Measurements from ENCODE around the gene FSTL1.

Gene FSTL1

GRCh38 chr3:120420360-120420759 is 30.4 kb downstream of the FSTL1 start:
- Histone ChIP-seq H3K4me1 (ENCODE audit: control insufficient read depth, insufficient read depth, low read length, poor library complexity, severe bottlenecking) (no peaks in the 10 kb centered on the region), H3K9me3 (ENCODE audit: control insufficient read depth, low read length) (no peaks in the 10 kb centered on the region), H3K36me3 (ENCODE audit: control insufficient read depth, insufficient read depth, low read length) (no peaks in the 10 kb centered on the region), H3K27me3 (replicated peaks; ENCODE audit: control insufficient read depth, insufficient read depth, low read length, poor library complexity, severe bottlenecking) (no peaks in the 10 kb centered on the region), H3K27ac (ENCODE audit: insufficient read depth, low read length, poor library complexity, severe bottlenecking) (no peak overlapping the region), H3K4me3 (ENCODE audit: insufficient read depth, low read depth, low read length, poor library complexity, severe bottlenecking) (no peak overlapping the region)
- no peak for DNase-seq

- Histone ChIP-seq H3K27me3 (replicated peaks; ENCODE audit: control insufficient read depth, insufficient read depth, low read length, poor library complexity, severe bottlenecking) (no peaks in the 10 kb centered on the region), H3K4me3 (ENCODE audit: insufficient read depth, low read depth, low read length, poor library complexity, severe bottlenecking) (no peak overlapping the region), H3K4me1 (ENCODE audit: control insufficient read depth, insufficient read depth, low read length, poor library complexity, severe bottlenecking) (no peaks in the 10 kb centered on the region), H3K36me3 (ENCODE audit: control insufficient read depth, insufficient read depth, low read length) (no peaks in the 10 kb centered on the region), H3K27ac (ENCODE audit: insufficient read depth, low read length, poor library complexity, severe bottlenecking) (no peak overlapping the region), H3K9me3 (ENCODE audit: control insufficient read depth, low read length) (no peaks in the 10 kb centered on the region)
- no peak for DNase-seq
Measured at GRCh38 chr3:120419797-120420196, 31.0 kb downstream of the FSTL1 start.

GRCh38 chr3:120418866-120419490 is 31.8 kb downstream of the FSTL1 start:
- Histone ChIP-seq H3K4me1 (ENCODE audit: control insufficient read depth, insufficient read depth, low read length, poor library complexity, severe bottlenecking) (no peaks in the 10 kb centered on the region), H3K9me3 (ENCODE audit: control insufficient read depth, low read length) (no peaks in the 10 kb centered on the region), H3K4me3 (ENCODE audit: insufficient read depth, low read depth, low read length, poor library complexity, severe bottlenecking) (no peak overlapping the region), H3K27ac (ENCODE audit: insufficient read depth, low read length, poor library complexity, severe bottlenecking) (no peak overlapping the region), H3K36me3 (ENCODE audit: control insufficient read depth, insufficient read depth, low read length) (no peaks in the 10 kb centered on the region), H3K27me3 (replicated peaks; ENCODE audit: control insufficient read depth, insufficient read depth, low read length, poor library complexity, severe bottlenecking) (no peaks in the 10 kb centered on the region)
- no peak for DNase-seq

- Histone ChIP-seq H3K36me3 (ENCODE audit: control insufficient read depth, insufficient read depth, low read length) (no peaks in the 10 kb centered on the region), H3K9me3 (ENCODE audit: control insufficient read depth, low read length) (no peaks in the 10 kb centered on the region), H3K4me3 (ENCODE audit: insufficient read depth, low read depth, low read length, poor library complexity, severe bottlenecking) (no peak overlapping the region), H3K27me3 (replicated peaks; ENCODE audit: control insufficient read depth, insufficient read depth, low read length, poor library complexity, severe bottlenecking) (no peaks in the 10 kb centered on the region), H3K4me1 (ENCODE audit: control insufficient read depth, insufficient read depth, low read length, poor library complexity, severe bottlenecking) (no peaks in the 10 kb centered on the region), H3K27ac (ENCODE audit: insufficient read depth, low read length, poor library complexity, severe bottlenecking) (no peak overlapping the region)
- DNase-seq, result no peak
Measured at GRCh38 chr3:120418446-120418845, 32.3 kb downstream of the FSTL1 start.

GRCh38 chr3:120417272-120417911 is 33.4 kb downstream of the FSTL1 start:
- Histone ChIP-seq H3K27ac (ENCODE audit: insufficient read depth, low read length, poor library complexity, severe bottlenecking) (no peak overlapping the region), H3K27me3 (replicated peaks; ENCODE audit: control insufficient read depth, insufficient read depth, low read length, poor library complexity, severe bottlenecking) (no peaks in the 10 kb centered on the region), H3K9me3 (ENCODE audit: control insufficient read depth, low read length) (no peaks in the 10 kb centered on the region), H3K36me3 (ENCODE audit: control insufficient read depth, insufficient read depth, low read length) (no peaks in the 10 kb centered on the region), H3K4me1 (ENCODE audit: control insufficient read depth, insufficient read depth, low read length, poor library complexity, severe bottlenecking) (no peaks in the 10 kb centered on the region), H3K4me3 (ENCODE audit: insufficient read depth, low read depth, low read length, poor library complexity, severe bottlenecking) (peak overlapping the region; percentile 52)
- DNase-seq, result peak; percentile 54 to 69 (median 65)

- H3K27ac ChIP-seq (ENCODE audit: insufficient read depth, low read length, poor library complexity, severe bottlenecking), result no peak overlapping the region
Measured at GRCh38 chr3:120416868-120417267, 33.9 kb downstream of the FSTL1 start.

GRCh38 chr3:120415756-120416155 is 35.0 kb downstream of the FSTL1 start:
- Histone ChIP-seq H3K9me3 (ENCODE audit: control insufficient read depth, low read length) (no peaks in the 10 kb centered on the region), H3K4me3 (ENCODE audit: insufficient read depth, low read depth, low read length, poor library complexity, severe bottlenecking) (no peak overlapping the region), H3K36me3 (ENCODE audit: control insufficient read depth, insufficient read depth, low read length) (no peaks in the 10 kb centered on the region), H3K27me3 (replicated peaks; ENCODE audit: control insufficient read depth, insufficient read depth, low read length, poor library complexity, severe bottlenecking) (no peaks in the 10 kb centered on the region), H3K27ac (ENCODE audit: insufficient read depth, low read length, poor library complexity, severe bottlenecking) (no peak overlapping the region), H3K4me1 (ENCODE audit: control insufficient read depth, insufficient read depth, low read length, poor library complexity, severe bottlenecking) (no peaks in the 10 kb centered on the region)
- no peak for DNase-seq

More at GRCh38 chr3:120416868-120417267, 33.9 kb downstream of the FSTL1 start:
- Histone ChIP-seq H3K4me3 (ENCODE audit: insufficient read depth, low read depth, low read length, poor library complexity, severe bottlenecking) (peak overlapping the region; percentile 52), H3K27me3 (replicated peaks; ENCODE audit: control insufficient read depth, insufficient read depth, low read length, poor library complexity, severe bottlenecking) (no peaks in the 10 kb centered on the region), H3K9me3 (ENCODE audit: control insufficient read depth, low read length) (no peaks in the 10 kb centered on the region), H3K36me3 (ENCODE audit: control insufficient read depth, insufficient read depth, low read length) (no peaks in the 10 kb centered on the region), H3K4me1 (ENCODE audit: control insufficient read depth, insufficient read depth, low read length, poor library complexity, severe bottlenecking) (no peaks in the 10 kb centered on the region)
- DNase-seq, result no peak

- H3K27me3 ChIP-seq (replicated peaks; ENCODE audit: control insufficient read depth, insufficient read depth, low read length, poor library complexity, severe bottlenecking), result no peaks in the 10 kb centered on the region
- H3K9me3 ChIP-seq (ENCODE audit: control insufficient read depth, low read length), result no peaks in the 10 kb centered on the region
- H3K36me3 ChIP-seq (ENCODE audit: control insufficient read depth, insufficient read depth, low read length), result no peaks in the 10 kb centered on the region
- no peaks in the 10 kb centered on the region for H3K4me1 ChIP-seq (ENCODE audit: control insufficient read depth, insufficient read depth, low read length, poor library complexity, severe bottlenecking)
- no peak overlapping the region for H3K4me3 ChIP-seq (ENCODE audit: insufficient read depth, low read depth, low read length, poor library complexity, severe bottlenecking)
- no peak for DNase-seq
- H3K27ac ChIP-seq (ENCODE audit: insufficient read depth, low read length, poor library complexity, severe bottlenecking), result no peak overlapping the region
Measured at GRCh38 chr3:120410541-120410940, 40.3 kb downstream of the FSTL1 start.

GRCh38 chr3:120410116-120410515 is 40.7 kb downstream of the FSTL1 start:
- Histone ChIP-seq H3K9me3 (ENCODE audit: control insufficient read depth, low read length) (no peaks in the 10 kb centered on the region), H3K4me1 (ENCODE audit: control insufficient read depth, insufficient read depth, low read length, poor library complexity, severe bottlenecking) (no peaks in the 10 kb centered on the region), H3K36me3 (ENCODE audit: control insufficient read depth, insufficient read depth, low read length) (no peaks in the 10 kb centered on the region), H3K4me3 (ENCODE audit: insufficient read depth, low read depth, low read length, poor library complexity, severe bottlenecking) (no peak overlapping the region), H3K27ac (ENCODE audit: insufficient read depth, low read length, poor library complexity, severe bottlenecking) (no peak overlapping the region), H3K27me3 (replicated peaks; ENCODE audit: control insufficient read depth, insufficient read depth, low read length, poor library complexity, severe bottlenecking) (no peaks in the 10 kb centered on the region)
- no peak for DNase-seq

GRCh38 chr3:120407508-120408287 is 43.1 kb downstream of the FSTL1 start:
- Histone ChIP-seq H3K27me3 (replicated peaks; ENCODE audit: control insufficient read depth, insufficient read depth, low read length, poor library complexity, severe bottlenecking) (no peaks in the 10 kb centered on the region), H3K36me3 (ENCODE audit: control insufficient read depth, insufficient read depth, low read length) (no peaks in the 10 kb centered on the region), H3K27ac (ENCODE audit: insufficient read depth, low read length, poor library complexity, severe bottlenecking) (no peak overlapping the region), H3K9me3 (ENCODE audit: control insufficient read depth, low read length) (no peaks in the 10 kb centered on the region), H3K4me1 (ENCODE audit: control insufficient read depth, insufficient read depth, low read length, poor library complexity, severe bottlenecking) (no peaks in the 10 kb centered on the region), H3K4me3 (ENCODE audit: insufficient read depth, low read depth, low read length, poor library complexity, severe bottlenecking) (no peak overlapping the region)
- no peak for DNase-seq
